Measurements from ENCODE around the gene PHC2.
A peak's percentile ranks its signal among the peaks of the same experiment; 100 is the strongest.

Gene PHC2

DNA sequence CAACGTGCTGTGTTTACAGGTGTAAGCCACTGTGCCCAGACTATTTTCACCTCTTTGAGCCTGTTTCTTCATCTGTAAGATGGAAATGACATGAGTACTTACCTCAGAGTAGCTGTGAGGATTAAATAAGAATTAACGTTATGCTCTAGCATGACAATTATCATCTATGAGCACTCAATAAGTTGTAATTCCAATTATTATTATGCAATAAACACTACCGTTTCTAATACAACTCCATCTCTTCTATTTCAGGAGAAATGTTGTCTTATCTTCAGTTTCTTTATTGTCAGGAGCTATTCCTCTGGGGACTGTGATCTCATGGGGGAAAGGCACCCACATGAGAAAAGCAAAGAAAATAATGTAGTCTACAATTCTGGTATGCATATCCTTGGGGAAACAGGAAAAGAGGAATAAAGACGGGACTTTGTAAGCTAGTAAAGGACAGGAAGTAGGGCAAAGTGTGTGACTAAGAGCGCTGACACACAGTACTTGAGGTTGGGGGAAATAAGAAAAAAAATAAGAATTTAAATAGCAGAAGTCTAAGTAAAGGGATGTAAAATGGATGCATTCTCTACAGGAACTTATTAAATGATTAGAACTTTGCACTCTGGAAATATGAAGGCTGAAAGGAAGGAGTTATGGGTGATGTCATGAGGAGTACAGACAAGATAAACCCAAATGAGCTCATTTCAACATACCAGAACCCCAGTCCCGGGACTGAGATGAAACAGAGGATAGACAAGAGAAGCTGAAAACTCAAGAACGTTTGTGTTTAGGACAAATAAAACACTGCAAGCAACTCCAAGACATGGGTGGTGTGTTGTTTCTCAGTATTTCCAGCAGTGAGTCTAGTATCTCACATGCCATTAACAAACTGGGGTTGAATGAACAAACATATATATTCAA is 9.8 kb downstream of the PHC2 start:
- no peak for DNase-seq

DNA sequence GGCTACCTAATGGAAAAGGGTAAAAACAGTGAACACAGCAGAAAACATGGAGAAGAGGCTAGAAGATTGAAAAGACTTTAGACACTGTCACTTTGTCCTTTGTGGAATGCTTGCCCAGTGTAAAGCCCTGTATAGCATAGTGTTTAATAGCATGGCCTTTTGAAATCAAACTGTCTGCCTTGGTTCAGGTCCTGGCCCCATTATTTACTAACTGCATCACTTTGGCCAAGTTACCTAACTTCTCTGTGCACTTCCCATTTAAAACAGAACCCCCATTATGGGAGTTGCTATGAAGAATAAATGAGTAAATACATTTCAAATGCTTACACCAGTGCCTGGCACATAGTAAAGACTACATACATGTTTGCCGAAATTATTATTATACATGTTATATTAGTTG is 12.1 kb downstream of the PHC2 start:
- no peak for DNase-seq

DNA sequence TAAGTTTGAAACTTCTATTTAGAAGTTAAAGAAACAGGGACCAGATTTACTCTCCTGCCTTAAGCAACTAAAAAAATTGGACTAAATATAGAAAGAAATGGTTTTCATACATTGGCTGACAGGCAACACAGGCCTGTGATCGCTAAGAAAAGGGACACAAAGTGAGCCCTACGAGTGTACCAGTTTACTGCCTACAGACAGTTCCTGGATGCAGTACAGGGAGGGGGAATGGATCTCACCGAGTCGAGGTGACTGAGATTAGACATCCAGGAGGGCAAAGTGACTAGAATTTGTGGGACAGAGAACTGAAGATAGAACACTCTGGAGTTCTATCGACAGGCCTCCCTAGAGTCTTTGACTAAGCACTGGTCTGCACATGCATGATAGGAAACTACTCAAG is 16.0 kb downstream of the PHC2 start:
- DNase-seq, result no peak

DNA sequence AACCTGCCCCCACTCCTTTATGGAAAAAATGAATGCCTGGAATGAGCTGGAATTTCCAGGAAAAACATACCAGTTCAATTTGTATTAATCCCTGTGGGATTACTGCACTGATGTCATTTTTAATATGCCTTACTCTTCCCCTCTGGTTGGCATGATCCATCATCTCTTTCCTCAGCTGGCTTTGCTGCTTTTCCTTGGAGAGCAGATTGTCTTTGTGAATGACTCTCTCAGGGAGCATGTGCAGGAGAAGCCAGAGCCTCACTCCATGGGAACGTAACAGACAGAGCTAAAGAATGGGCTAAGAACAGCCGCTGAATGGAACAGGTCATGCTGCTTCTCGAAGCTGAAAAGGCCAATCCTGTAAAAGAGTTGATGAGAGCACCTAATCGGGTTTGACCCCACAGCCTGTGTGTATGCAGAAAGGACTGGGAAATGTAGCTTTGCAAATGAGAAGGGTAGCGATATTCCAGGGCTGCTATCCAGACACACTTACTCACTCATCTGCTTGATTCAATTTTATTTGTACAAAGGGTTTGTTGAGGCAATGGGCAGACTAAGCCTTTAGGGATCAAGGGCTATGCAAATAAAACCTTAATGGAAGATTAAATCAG is 20.7 kb downstream of the PHC2 start:
- no peak for DNase-seq

DNA sequence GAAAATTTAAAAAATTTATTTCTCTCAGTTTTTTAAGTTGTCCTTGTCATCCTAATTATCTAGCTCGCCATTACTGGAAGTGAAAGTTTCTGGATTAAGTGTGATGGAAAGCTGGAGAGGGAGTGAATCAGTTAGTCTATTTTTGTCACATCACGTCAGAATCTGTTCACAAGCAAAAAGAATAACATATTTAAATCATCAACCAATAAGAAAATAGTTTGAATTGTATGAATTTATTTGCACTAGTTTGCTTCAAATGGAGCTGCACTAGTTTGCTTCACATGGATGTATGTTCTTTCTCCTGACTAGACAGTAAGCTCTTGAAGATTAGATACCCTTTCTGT is 22.8 kb downstream of the PHC2 start:
- no peak for DNase-seq

DNA sequence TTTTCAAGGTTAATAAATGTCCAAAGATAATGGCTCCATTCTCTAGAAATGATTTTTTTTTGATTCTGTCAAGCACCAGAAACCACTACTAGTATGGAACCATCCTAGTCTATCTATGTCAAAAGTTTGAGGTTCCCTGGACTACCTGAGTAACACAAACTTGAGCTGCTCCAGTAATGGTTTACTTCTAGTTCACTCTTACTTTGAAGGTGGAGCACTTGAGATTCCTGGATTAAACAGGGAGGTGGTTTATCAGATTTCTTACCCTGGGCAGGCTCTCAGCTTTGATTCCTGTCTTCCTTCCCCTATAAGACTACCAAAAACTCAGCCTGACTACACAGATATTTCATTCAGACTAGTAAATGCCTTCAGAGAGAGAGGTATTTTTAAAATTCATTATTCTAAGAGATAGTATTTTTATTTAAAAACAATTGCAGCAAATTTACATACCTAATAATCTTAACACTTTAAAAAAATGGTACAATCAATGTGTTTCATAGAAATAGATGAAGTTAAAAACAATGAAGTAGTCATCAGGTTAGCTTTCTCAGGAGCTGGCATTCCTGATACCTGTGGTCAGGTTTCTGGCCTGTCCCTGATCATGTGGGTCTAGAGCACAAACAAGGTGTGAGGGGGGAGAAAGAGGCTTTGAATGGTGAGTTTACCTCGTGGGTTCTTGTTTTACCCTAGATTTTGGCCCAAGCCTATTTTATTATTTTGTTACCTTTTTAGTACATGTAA is 23.4 kb downstream of the PHC2 start:
- no peak for DNase-seq

DNA sequence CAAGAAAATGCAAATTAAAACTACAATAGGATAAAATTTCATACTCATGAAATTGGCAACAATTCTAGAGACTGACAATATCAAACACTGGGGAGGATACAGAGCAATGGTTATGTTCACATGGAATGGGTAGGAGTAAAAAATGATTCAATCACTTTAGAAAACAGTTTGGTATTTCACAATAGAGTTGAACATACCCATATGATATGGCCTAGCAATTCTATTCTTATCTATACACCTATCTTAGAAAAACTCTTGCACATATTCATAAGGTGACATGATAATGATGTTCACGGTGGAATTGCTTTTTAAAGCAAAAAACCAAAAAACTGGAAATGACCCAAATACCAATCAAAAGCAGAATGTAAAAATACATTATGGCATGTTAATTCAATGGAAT is 28.7 kb downstream of the PHC2 start:
- DNase-seq, result no peak

DNA sequence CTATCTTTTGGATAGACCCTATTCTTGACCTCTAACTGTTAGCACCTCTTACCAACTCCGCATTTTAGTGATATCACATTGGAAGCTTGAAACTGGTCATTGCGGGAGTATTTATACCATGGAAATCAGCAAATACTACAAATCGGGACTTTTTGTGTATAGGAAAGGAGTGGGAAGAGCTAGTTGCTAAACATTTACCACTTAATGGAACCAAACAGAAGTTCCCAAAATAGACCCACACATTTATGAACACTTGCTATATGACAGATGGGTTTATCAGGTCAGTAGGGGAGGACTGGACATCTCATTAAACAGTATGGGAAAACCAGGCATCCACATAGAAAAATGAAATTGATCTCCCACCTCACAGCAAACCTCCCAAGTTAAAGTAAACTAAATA is 29.4 kb downstream of the PHC2 start:
- DNase-seq, result no peak

DNA sequence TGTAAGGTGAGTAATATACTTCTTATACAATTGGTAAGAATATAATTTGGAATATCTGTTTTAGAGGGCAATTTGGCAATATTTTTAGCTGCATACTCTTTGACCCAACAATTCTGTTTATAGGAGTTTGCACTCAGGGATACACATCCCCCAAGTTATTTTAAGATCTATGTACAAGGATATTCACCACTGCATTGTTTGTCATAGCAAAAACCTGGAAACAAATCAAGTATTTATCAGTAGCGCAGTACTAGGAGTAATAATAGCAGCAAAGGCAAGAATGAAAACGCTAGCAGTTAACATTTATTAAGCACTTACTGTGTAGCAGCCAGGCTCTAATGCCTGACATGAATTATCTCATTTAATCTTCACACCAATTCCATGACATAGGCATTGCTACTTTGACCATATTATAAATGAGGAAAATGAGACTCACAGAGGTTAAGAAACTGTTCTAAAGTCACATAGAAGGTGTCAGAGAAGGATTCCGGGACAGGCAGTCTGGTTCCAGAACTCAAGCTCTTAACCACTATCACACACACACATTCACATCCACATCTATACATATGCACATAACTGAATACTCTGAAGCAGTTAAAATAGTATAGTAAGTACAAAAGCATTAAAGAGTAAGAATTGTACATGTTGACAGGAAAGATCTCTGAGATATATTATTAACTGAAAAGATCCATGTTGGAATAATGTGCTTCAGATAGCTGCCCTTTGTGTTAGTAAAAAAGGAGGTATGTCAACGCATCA is 30.6 kb downstream of the PHC2 start:
- no peak for DNase-seq

DNA sequence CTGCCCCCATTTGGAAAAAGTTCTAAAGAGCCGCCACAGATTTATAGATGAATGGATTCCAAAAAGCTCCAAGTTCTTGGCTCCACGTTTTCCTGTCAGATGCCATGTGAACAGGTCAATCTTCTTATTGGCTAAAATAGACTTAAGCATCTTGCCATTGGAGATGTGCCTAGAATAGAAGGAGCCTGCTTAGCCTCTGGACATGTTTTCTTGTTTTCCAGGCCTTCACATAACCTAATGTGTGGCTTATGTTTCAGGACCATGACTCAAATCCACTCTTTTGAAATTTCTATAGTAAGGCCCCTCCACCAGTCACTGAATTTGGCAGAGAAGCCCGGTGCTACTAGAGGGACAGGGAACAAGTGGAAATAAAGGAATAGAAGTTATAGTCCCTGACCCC is 31.5 kb downstream of the PHC2 start:
- DNase-seq, result no peak

DNA sequence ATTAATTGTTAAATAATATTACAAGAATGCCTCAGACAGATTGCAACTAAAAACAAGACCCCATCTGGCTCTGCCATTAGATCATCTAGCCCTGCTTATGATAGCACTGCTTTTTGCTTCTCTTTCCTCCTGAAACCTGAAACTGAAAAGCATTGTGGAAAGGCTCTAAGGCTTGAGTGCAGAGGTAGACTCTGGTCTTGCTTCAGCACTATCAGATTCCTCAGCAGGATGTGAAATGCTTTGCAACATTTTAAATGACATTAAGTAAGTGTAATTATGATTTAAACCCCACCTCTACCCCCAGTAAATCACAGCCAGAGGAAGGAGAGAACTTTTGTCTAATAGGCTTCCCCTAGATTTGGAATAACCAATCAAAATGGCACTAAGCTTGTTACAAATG is 32.9 kb downstream of the PHC2 start:
- DNase-seq, result no peak

DNA sequence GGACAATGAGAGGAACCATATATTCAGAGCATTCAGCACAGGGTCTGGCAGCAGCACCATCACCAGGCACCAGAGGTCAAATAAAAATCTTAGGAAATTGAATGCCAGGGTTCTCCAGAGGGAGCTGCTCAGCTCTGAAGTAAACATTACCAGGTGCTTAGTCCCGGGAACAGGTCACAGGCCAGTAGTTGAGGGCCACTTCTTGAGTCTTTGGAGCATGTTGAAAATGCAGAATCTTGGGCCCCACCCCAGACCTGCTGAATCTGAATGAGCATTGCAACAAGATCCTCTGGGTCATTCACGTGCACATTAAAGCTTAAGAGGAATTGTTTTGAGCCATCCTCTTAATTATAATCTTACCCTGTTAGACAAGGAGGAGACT is 33.8 kb downstream of the PHC2 start:
- DNase-seq, result peak; percentile 88

DNA sequence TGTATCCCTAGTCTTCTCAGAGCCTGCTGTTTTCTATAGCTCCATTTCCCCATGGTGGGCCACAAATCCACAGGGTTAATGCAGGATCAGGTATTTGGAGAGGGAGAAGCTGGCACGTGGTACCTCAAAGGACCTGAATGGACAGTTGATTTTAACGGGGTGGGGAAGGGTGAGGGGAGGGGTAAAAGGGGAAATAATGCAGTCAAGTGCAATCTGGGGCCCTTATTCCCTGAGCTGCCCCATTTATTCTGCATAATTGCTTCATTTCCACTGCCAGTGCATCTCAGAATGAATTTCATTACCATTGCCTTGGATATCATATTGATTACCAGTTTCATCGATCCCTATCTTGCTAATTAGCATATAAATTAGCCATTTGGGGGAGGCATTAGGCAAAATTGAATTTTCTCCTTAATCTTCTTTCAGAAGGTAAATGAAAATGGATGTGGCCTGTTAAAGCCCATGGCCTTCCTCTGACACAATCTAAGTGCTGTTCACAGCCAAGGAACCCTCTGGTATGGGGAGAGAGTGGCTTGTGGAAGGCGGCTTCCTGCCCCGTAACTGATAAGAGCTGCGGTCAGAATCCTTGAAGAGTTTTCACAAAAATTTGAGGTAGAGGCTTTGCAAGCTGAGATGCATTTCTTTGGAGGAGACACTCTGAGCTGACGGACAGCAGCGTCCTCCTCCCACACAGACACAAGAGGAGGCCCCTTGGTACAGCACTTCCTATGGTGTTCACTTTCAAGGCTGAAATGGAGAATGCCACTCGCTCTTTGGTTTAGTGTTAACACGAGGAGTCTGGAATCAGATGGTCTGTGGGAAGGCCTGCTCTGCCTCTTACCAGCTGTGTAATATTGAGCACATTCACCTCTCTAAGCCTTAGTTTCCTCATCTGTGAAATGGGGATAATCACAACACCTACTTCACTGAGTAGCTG is 34.4 kb downstream of the PHC2 start:
- DNase-seq, result peak; percentile 47

DNA sequence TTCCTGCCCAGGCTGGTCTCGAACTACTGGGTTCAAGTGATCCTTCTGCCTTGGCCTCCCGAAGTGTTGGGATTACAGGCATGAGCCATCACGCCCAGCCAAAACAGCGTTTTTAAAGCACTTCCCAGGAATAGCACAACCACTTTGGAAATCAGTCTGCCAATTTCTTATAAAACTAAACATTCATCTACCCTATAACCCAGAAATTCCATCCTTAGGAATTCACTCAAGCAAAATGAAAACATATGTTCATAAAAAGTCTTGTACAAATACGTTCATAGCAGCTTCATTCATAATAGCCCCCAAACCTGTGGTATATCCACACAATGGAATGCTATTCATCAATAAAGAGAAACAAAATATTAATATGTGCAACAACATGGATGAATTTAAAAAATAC is 36.1 kb downstream of the PHC2 start:
- no peak for DNase-seq

DNA sequence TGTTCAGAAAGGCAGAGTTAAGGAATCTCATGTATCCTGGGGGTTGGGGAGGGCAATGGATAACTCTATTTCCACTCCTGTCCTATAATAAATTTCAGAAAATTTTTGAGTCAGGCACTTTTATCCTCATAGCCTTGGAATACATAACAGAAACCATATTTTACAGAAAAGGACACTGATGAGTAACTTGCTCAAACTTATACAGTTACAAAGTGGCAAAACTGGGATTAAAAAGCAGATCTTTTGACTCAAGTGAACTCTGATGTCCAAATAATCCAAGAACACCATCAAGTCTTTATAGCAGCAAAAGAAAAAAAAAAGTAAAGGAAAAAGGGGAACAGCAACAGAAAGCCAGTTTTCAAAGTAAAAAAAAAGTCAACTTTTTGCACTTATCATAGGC is 36.9 kb downstream of the PHC2 start:
- DNase-seq, result no peak

DNA sequence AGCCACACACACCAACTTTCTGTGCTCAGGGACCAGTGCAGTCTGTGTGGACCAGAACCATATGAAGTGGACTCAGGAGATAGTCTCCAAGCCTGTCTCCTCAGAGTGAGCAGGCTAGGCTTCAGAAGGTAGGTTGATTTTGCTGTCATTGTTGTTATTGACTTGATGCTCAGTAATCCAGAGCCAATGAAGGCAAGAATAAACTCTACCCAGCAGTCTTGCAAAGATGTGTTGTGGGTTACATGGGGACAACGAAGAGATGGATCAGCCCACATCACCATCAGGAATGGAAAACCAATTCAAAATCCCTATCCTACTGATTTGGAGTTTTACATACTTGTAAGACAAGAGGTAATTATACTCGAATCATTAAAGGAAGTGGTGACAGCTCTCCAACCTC is 37.4 kb downstream of the PHC2 start:
- no peak for DNase-seq

DNA sequence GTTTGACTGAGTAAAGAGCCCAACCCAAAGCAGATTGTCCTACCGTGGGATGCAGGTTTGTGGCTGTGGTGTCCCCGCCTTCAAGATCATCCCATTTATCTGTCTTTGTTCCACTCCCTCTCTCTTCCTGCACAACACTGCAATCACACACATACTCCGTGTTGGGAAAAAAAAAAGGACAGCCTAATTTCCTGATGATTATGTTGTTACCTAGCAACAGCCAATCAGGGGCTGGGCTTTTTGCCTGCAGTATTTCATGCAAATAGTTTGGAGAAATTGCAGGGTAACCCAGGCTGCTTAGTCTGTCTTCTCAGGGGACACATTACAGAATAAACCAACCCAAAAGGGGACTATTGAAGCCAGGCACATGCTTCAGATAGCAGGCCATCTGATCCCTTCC is 38.3 kb downstream of the PHC2 start:
- DNase-seq, result peak; percentile 31

DNA sequence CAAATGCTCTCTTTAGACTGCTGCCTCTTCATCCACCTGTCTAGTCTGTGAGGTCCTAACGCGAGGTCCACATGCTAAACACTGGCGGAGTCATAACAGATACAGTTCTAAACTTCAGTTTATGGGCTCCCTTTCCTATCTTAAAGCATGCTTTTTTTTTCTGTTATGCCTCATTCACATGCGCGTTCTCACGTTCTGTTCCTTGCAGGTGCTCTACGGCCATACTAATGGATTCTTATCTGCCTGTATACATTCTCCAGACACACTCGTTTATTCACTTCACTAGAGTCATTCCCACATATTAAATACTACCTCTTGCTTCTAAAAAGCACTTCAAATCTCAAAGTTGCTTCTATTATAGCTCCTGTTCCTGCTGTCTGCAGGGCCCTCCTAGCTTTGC is 38.7 kb downstream of the PHC2 start:
- peak; percentile 31 for DNase-seq

DNA sequence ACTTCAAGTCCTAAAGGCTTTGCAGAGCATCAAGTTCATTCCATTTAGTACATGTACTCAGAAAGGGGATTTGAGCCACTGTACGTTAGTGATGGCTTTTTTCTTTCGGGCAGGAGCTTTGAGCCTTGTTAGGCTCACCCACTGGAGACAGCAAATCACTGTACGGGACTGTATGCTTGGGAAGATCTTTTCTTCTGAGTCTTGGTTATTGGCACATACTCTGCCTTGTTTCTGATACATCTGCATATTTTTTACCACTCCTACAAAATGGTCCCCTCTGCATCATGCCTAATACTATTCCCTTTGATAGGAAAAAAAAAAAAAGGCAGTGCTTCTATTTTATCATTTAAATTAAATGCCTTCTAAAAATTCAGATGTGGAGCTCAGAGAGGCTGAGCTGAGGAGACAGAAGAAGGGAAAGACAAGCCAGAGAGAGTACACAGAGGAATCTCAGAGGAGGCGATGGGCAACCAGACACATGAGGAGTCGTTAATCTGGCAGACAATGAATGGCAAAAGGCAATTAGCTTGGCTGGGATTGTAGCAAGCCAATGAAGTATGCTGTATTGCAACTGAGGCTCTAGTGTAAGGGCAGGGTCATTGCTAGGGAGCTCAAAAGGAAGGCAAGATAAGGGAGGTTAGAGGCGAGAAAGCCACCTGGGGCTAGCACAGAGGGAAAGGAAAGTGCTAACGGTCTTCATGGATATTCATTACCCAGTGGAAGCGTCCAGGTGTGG is 39.4 kb downstream of the PHC2 start:
- no peak for DNase-seq

DNA sequence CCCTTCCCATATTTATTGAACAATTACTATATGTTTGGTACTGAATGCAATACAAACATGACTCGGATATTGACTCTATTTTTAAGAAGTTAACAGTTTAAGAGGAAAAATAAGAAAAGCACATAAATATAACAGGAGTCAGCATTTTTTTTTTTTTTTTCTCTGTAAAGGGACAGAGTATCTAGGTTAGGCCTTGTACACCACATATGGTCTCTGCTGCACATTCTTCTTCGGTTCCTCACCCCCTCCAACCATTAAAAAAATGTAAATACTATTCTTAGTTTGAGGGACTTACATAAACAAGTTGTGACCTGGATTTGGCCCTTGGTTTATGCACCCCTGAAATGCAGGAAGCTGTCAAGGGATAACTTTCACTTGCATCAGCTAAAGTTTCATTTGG is 40.4 kb downstream of the PHC2 start:
- no peak for DNase-seq

Data from DMS79 (cell line).